Measurements from ENCODE around the gene ZNF154. TPM values are rescaled to one million over a fixed set of nuclear protein-coding genes. Genes with fewer than 3 reads are reported as not detected.

Gene ZNF154
- total RNA-seq, 1 experiment from 2014 or later = 20.0 TPM

GRCh38 chr19:57682226-57682766, 26.7 kb downstream of the ZNF154 start:
- ATAC-seq = no peak
- H3K27me3 Mint-ChIP-seq (ENCODE audit: low read depth) = peaks cover 34% of the 10 kb centered on the region
- H3K4me3 Mint-ChIP-seq = peak overlapping the region; percentile 91
- peak overlapping the region; percentile 89 for H3K27ac Mint-ChIP-seq
- TF ChIP-seq SMAD4 (CRISPR knock-in tag; IDR thresholded peaks at IDR 0.05) (peak; percentile 36; the same call in 1 of the 2 replicates), GABPB1 (CRISPR knock-in tag; IDR thresholded peaks at IDR 0.05) (0 out of 2 replicates have a peak, but pooled peaks have one; percentile 4), NFYB (CRISPR knock-in tag; conservative IDR thresholded peaks at IDR 0.05; ENCODE audit: low read depth) (no peak), ZNF512 (CRISPR knock-in tag; IDR thresholded peaks at IDR 0.05; ENCODE audit: borderline replicate concordance) (no peak), JAZF1 (CRISPR knock-in tag; IDR thresholded peaks at IDR 0.05) (no peak)
- H3K36me3 Mint-ChIP-seq = peaks cover 56% of the 10 kb centered on the region
- H3K4me1 Mint-ChIP-seq = peaks cover 20% of the 10 kb centered on the region
- no peak for DNase-seq (ENCODE audit: low spot score)
- POLR2A ChIA-PET = interaction anchor here (1.0 to 2.7 kb wide), 9 partner anchors 12 to 356 kb away, joined by 3 to 19 read pairs (median 4); partner anchors contain the start of genes ZIK1, ZNF154, ZNF211 and ZNF776
- CTCF ChIA-PET = interaction anchor here (0.6 to 1.6 kb wide), 21 partner anchors 10 to 1504 kb away, joined by 3 to 22 read pairs (median 4); partner anchors contain the start of genes ZIK1, ZNF134, ZNF154 and ZNF211
- peaks cover 48% of the 10 kb centered on the region for H3K9me3 Mint-ChIP-seq

- no peaks in the 10 kb centered on the region for H3K9me3 Mint-ChIP-seq
- H3K27ac Mint-ChIP-seq = no peak overlapping the region
- CTCF ChIA-PET = no interaction called here
- DNase-seq (ENCODE audit: low spot score) (no peak), ATAC-seq (no peak)
- H3K27me3 Mint-ChIP-seq (ENCODE audit: low read depth) = peaks cover 76% of the 10 kb centered on the region
- POLR2A ChIA-PET = no interaction called here
- H3K36me3 Mint-ChIP-seq = no peaks in the 10 kb centered on the region
- H3K4me1 Mint-ChIP-seq = no peaks in the 10 kb centered on the region
- no peak overlapping the region for H3K4me3 Mint-ChIP-seq
- TF ChIP-seq ZNF281 (CRISPR knock-in tag; IDR thresholded peaks at IDR 0.05) (no peak), ATF2 (CRISPR knock-in tag; IDR thresholded peaks at IDR 0.05; ENCODE audit: borderline replicate concordance, low read depth) (no peak), ZNF423 (CRISPR knock-in tag; IDR thresholded peaks at IDR 0.05) (no peak), ERG (CRISPR knock-in tag; IDR thresholded peaks at IDR 0.05) (no peak), TCF7 (CRISPR knock-in tag; IDR thresholded peaks at IDR 0.05; ENCODE audit: low read depth) (no peak), RORB (CRISPR knock-in tag; IDR thresholded peaks at IDR 0.05) (no peak), NR1H2 (CRISPR knock-in tag; IDR thresholded peaks at IDR 0.05) (no peak)
These were observed 33.1 kb downstream of the ZNF154 start for GRCh38 chr19:57675881-57676280.

GRCh38 chr19:57672466-57672865, 36.5 kb downstream of the ZNF154 start:
- POLR2A ChIA-PET = no interaction called here
- no peak for DNase-seq (ENCODE audit: low spot score)

More at GRCh38 chr19:57672466-57672865, 36.5 kb downstream of the ZNF154 start:
- Mint-ChIP-seq H3K27ac (no peak overlapping the region), H3K4me1 (peaks cover 4% of the 10 kb centered on the region), H3K4me3 (no peak overlapping the region), H3K9me3 (no peaks in the 10 kb centered on the region), H3K36me3 (no peaks in the 10 kb centered on the region), H3K27me3 (ENCODE audit: low read depth) (peaks cover 60% of the 10 kb centered on the region)
- no peak for ATAC-seq
- no peak for TF ChIP-seq EMX1 (CRISPR knock-in tag; IDR thresholded peaks at IDR 0.05)
- TF ChIP-seq NFYB (CRISPR knock-in tag; conservative IDR thresholded peaks at IDR 0.05; ENCODE audit: low read depth) = no peak
- CTCF ChIA-PET = interaction anchor here (2.3 kb wide), 1 partner anchor 9 kb away, joined by 9 read pairs; the partner anchor contains the start of gene ZNF551
